SIG-M5 treated with dmso at 0.1 percent for 504 hours (cell line): Measurements from ENCODE around the gene PI4KA.
"Not testable (repeated sequence)": the region's sequence is repeated elsewhere in the genome, so short reads cannot be mapped to it uniquely, and the experiment has no call there.

Source experiments
- DNase-seq: peaks from one replicate; lab custom pipeline; 2025; ENCODE audit not compliant: unreplicated experiment; lab: John Stamatoyannopoulos, UW

Gene PI4KA

DNA sequence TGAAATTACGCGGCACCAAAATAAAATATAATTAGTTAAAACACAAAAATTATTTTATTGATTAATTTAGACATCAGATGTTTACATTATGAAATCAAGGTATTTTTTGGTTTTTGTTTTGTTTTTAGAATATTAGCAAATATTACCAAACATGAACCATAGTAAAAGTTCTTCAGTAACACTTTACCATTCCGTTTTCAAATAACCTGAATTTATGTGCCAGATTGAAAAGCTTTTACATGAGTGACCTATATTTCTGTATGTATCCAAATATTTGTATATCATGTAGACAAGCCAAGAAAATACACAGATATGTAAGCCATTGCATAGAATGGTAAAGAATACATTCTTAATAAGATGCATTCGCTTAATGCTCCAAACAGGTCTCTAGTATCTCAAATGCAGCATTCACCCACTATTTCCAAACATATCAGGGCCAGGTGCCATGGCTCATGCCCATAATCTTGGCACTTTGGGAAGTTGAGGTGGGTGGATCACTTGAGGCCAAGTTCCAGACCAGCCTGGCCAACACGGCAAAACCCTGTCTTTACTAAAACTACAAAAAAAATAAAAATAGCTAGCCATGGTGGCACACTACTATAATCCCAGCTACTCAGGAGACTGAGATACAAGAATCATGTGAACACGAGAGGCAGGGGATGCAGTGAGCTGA, 187.1 kb downstream of the PI4KA start:
- DNase-seq = no peak

DNA sequence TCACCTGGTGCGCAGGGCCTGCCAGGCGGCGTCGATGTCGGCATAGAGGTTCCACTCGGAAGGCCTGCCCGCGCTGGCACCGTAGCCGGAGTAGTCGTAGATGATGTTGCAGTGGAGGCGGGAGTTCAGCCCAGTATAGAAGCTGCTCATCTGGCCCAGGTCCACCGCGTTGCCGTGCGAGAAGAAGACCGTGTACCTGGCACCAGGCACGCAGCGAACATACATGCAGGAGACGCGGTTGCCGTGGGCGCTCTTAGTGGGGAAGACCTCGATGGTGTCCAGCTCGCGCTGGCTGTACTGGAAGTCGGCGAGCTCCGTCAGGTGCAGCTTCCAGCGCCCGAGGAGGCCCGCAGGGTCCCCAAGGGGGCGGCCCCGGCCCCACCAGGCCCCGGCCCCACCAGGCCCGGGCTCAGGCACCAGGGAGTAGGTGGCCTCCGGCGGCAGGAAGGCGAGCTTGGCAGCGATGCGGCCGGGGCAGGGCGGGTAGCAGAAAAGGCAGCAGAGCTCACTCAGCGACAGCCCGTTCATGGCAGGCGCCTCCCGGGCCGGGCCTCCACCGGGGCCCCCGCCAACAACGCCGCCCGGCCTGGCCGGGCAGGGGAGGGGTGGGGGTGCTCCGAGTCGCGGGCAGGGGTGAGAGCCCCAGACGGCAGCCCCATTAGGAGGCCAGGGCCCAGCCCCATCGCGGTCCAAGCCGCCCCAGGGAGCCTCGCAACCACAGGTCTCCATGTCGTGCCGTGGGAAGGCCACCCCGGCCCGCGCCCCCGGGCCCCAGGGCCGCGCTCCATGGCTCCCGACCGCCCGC, 188.0 kb downstream of the PI4KA start:
- not testable (repeated sequence) for DNase-seq

- DNase-seq = not testable (repeated sequence)
Measured at GRCh38 chr22:20669884-20670283, 188.7 kb downstream of the PI4KA start.

DNA sequence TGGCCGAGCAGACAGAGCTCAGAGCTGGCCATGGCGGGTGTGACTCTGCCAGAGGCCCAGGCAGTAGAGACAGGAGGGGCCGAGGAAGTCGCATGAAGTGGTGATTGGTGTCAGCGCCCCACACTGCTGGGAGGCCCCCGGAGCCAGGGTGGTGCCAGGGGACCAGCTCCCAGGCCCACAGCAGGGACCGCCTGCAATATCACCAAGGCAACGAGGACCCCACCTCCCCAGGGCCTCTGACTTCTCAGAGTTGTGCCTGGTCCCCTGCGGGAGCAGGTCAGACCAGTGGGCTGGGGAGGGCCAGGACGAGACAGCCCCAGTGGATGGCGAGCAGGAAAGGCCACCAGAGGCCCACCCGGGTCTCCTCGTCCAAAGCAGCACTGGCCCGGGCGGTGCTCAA, 189.1 kb downstream of the PI4KA start:
- DNase-seq = not testable (repeated sequence)

DNA sequence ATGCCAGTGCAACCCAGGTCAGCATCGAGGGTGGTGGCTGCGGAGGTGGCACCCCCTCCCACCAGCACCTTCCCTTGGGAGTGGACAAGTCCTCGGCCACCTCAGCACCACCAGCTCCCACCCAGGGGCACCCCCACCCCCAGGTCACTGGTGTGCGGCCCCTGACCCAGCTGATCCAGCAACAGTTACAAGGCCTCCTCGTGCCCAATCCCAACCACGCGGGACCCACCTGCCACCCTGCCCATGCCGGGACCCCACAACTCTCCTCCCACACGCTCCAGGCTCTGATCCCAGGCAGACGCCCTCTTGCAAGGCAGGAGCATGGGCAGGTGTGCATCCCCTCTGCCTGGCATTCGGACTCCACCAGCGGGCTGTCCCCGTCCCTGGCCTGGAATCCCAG, 189.8 kb downstream of the PI4KA start:
- DNase-seq = not testable (repeated sequence)

GRCh38 chr22:20668226-20668625, 190.4 kb downstream of the PI4KA start:
- not testable (repeated sequence) for DNase-seq

DNA sequence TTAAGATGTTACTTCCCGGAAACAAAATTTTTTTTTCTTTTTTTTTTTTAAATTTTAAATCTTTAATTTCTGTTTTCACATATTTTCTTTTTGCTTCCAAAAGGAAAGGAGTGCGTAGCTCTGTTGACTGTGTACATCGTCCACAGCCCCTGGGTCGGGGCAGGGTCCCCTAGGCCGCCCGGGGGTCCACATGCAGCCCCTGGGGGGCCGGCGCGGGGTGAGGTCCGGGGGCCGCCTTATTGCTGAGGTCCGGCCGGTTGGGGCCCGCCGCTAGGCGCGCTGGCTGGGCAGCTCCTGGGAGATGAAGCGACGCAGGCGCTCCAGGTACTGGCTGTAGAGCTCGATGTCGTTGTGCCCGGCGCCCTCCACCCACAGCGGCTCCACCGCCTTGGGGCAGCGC, 191.1 kb downstream of the PI4KA start:
- not testable (repeated sequence) for DNase-seq

GRCh38 chr22:20666560-20666959, 192.1 kb downstream of the PI4KA start:
- no peak for DNase-seq

GRCh38 chr22:20664594-20664959, 194.0 kb downstream of the PI4KA start:
- no peak for DNase-seq

- no peak for DNase-seq
Measured at GRCh38 chr22:20663941-20664593, 194.5 kb downstream of the PI4KA start.

DNA sequence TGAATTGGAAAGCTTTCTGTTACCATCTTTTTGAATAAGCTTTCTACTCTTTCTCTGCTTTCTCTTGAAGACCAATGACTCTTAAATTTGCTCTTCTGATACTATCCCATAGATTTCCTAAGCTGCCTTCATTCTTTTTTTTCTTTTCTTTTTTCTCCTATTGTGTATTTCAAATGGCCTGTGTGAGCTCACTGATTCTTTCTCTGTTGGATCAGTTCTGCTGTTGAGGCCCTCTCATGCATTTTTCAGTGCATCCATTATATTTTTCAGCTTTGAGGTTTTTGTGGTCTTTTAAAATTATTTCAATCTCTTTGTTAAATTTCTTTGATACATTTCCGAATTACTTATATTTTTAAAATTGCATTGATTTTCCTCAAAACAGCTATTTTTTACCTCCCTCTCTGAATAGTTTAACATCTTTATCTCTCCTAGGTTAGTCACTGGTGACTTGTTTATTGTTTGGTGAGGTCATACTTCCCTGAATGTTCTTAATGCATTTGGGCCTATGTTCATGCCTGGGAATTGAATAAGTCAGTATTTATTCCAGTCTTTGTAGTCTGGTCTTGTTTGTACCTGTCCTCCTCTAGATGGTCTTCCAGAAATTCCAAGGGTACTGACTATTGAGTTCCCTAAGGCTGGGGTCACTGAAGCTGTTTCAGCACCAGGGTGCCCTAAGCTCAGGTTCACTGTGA, 195.3 kb downstream of the PI4KA start:
- DNase-seq = no peak

DNA sequence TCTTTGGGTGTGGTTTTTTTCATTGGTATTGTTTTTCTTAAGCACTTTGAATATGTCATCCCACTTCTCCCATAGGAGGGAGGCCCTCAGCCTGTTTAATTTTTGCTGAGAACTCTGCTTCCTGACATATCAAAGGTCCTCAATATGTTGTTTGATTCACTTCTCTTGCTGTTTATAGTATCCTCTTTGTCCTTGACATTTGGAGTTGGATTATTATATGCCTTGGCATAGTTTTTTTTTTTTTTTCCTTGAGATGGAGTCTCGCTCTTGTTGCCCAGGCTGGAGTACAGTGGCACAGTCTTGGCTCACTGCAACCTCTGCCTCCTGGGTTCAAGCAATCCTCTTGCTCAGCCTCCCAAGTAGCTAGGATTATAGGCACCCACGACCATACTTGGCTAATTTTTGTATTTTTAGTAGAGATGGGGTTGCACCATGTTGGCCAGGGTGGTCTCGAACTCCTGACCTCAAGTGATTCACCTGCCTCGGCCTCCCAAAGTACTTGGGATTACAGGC, 196.0 kb downstream of the PI4KA start:
- not testable (repeated sequence) for DNase-seq

- no peak for DNase-seq
Measured at GRCh38 chr22:20661473-20661872, 197.1 kb downstream of the PI4KA start.

DNA sequence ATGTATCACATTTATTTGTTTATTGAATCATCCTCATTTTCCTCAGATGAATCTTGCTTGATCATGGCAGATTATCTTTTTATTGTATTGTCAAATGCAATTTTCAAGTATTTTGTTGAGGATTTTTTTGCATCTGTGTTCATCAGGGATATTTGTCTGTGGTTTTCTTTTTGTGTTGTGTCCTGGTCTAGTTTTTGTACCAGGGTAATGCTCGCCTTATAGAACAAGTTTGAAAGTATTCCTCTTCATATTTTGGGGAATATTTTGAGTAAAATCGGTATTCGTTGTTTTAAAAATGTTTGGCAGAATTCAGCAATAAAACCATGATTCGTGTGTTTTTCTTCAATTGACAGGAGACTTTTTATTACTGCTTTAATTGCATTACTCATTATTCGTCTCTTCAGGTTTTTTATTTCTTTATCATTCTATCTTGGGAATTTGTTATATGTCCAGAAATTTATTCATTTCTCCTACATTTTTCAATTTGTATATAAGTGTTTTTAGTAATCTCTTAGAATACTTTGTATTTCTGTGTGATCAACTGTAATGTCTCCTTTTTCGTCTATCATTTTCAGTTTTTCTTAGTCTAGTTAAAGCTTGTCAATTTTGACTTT, 198.1 kb downstream of the PI4KA start:
- DNase-seq = no peak

GRCh38 chr22:20659920-20660319, 198.7 kb downstream of the PI4KA start:
- no peak for DNase-seq

- DNase-seq = no peak
Measured at GRCh38 chr22:20659258-20659657, 199.4 kb downstream of the PI4KA start.

- no peak for DNase-seq
Measured at GRCh38 chr22:20658433-20659222, 200.0 kb downstream of the PI4KA start.

DNA sequence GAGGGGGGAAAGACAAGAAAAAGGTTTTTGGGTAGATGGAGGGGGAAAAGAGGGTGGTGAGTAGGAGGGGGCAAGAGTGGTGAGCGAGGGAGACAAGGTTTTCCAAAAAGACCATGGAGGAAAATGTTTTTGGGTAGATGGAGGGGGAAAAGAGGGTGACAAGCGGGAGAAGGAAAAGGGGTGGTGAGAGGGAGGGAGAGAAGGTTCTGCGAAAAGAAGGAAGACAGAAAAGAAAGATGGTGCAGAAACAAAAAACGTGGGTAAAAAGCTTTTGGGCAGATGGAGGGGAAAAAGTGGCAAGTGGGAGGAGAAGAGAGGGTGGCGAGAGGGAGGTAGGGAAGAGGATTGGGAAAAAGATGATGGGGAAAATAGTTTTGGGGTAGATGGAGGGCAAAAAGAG, 200.6 kb downstream of the PI4KA start:
- DNase-seq = no peak
